Fibroblast of the aortic adventitia (primary cell): ENCODE results near the gene OR51B2. TPM values are rescaled to one million over a fixed set of nuclear protein-coding genes. Genes with fewer than 3 reads are reported as not detected.

Experiments used
- DNase-seq: peaks from one replicate; pipeline ENCODE4 v3.0.0-alpha.2; 2010; ENCODE audit warnings: low read depth
- H3K4me3 ChIP-seq: 2 replicates; pipeline ENCODE4 v1.5.1; 2011; ENCODE audit warnings: low read depth, mild to moderate bottlenecking, control low read depth, low read length, moderate library complexity
- small RNA-seq: library from RNA; depleted of rRNA; stranded (forward); fragments of <200 nt; gene quantifications from one replicate; pipeline ENCODE3, GENCODE V24; 2012
- total RNA-seq: library from RNA; depleted of rRNA; stranded (reverse); fragments of >200 nt; gene quantifications from 2 replicates; pipeline ENCODE4 v1.2.3, GENCODE V29; 2012; ENCODE audit warnings: low replicate concordance
- TF ChIP-seq, protein P1 (sequence below): IDR thresholded peaks from 2 replicates; pipeline ENCODE4 v1.5.1; 2011; ENCODE audit warnings: mild to moderate bottlenecking, low read length, control low read depth, inconsistent platforms; ENCODE audit not compliant: insufficient read depth

The OR51B2 gene
- total RNA-seq, 1 donor, result not detected

GRCh38 chr11:5277807-5278382 lies 46.2 kb downstream of the OR51B2 start:
- TF ChIP-seq, protein P1, sequence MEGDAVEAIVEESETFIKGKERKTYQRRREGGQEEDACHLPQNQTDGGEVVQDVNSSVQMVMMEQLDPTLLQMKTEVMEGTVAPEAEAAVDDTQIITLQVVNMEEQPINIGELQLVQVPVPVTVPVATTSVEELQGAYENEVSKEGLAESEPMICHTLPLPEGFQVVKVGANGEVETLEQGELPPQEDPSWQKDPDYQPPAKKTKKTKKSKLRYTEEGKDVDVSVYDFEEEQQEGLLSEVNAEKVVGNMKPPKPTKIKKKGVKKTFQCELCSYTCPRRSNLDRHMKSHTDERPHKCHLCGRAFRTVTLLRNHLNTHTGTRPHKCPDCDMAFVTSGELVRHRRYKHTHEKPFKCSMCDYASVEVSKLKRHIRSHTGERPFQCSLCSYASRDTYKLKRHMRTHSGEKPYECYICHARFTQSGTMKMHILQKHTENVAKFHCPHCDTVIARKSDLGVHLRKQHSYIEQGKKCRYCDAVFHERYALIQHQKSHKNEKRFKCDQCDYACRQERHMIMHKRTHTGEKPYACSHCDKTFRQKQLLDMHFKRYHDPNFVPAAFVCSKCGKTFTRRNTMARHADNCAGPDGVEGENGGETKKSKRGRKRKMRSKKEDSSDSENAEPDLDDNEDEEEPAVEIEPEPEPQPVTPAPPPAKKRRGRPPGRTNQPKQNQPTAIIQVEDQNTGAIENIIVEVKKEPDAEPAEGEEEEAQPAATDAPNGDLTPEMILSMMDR, result no peak
- no peak overlapping the region for H3K4me3 ChIP-seq
- no peak for DNase-seq

GRCh38 chr11:5276697-5277096 lies 47.4 kb downstream of the OR51B2 start:
- TF ChIP-seq, protein P1, result no peak
- H3K4me3 ChIP-seq, result no peak overlapping the region
- DNase-seq, result no peak

DNA sequence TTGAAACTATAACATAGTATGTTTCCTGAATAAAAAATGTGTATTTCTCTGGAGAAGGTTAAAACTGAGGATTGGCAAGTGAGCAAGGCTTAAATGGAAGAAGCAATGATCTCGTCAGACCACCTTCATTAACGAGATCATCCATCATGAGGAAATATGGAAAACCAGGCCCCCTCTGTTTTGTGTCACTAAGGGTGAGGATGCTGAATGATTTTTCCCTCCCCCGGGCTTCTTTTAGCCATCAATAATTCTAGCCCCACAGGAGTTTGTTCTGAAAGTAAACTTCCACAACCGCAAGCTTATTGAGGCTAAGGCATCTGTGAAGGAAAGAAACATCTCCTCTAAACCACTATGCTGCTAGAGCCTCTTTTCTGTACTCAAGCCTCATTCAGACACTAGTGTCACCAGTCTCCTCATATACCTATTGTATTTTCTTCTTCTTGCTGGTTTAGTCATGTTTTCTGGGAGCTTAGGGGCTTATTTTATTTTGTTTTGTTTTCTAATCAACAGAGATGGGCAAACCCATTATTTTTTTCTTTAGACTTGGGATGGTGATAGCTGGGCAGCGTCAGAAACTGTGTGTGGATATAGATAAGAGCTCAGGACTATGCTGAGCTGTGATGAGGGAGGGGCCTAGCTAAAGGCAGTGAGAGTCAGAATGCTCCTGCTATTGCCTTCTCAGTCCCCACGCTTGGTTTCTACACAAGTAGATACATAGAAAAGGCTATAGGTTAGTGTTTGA lies 48.6 kb downstream of the OR51B2 start:
- TF ChIP-seq, protein P1, result no peak
- H3K4me3 ChIP-seq, result no peak overlapping the region
- peak; percentile 14 for DNase-seq

GRCh38 chr11:5274395-5274794 lies 49.7 kb downstream of the OR51B2 start:
- H3K4me3 ChIP-seq, result no peak overlapping the region
- TF ChIP-seq, protein P1, result no peak
- no peak for DNase-seq

Small RNA genes lying within 50 kb of the gene (small RNA-seq; reads per million reads assigned to genes)
- gene AC104389.3, result not detected

Other genes starting within 250 kb of the OR51B2 start
- not detected in 2 replicates for gene OR52A5, start 185.9 kb downstream of the OR51B2 start, total RNA-seq
- gene OR52A1, start 169.5 kb downstream of the OR51B2 start, total RNA-seq, result not detected in 2 replicates
- not detected in 2 replicates for gene OR51V1, start 123.6 kb downstream of the OR51B2 start, total RNA-seq
- not detected in 2 replicates for gene HBB, start 97.2 kb downstream of the OR51B2 start, total RNA-seq
- gene HBD, start 89.8 kb downstream of the OR51B2 start, total RNA-seq, result 4.8 TPM in 1 of 2 replicates, not detected in the other
- not detected in 2 replicates for gene HBG1, start 74.4 kb downstream of the OR51B2 start, total RNA-seq
- not detected in 2 replicates for gene HBG2, start 69.5 kb downstream of the OR51B2 start, total RNA-seq
- gene HBE1, start 54.4 kb downstream of the OR51B2 start, total RNA-seq, result not detected in 2 replicates
- 0.18 TPM in 1 of 2 replicates, not detected in the other for gene OR51B4, start 22.4 kb downstream of the OR51B2 start, total RNA-seq
- gene OR51B5, start 19.2 kb upstream of the OR51B2 start, total RNA-seq, result not detected in 2 replicates
- gene OR51B6, start 27.2 kb upstream of the OR51B2 start, total RNA-seq, result not detected in 2 replicates
- gene OR51M1, start 59.5 kb upstream of the OR51B2 start, total RNA-seq, result under 0.01 TPM in 1 of 2 replicates, not detected in the other
- not detected in 2 replicates for gene OR51Q1, start 97.8 kb upstream of the OR51B2 start, total RNA-seq
- gene OR51I1, start 117.2 kb upstream of the OR51B2 start, total RNA-seq, result 0.09 TPM in 1 of 2 replicates, not detected in the other
- not detected in 2 replicates for gene OR51I2, start 125.0 kb upstream of the OR51B2 start, total RNA-seq
- gene OR52D1, start 164.4 kb upstream of the OR51B2 start, total RNA-seq, result not detected in 2 replicates
- 0.09 TPM in 1 of 2 replicates, not detected in the other for gene UBQLN3, start 185.7 kb upstream of the OR51B2 start, total RNA-seq
- gene UBQLNL, start 192.4 kb upstream of the OR51B2 start, total RNA-seq, result 0.36 and 0.41 TPM in 2 replicates
- gene OR52H1, start 224.2 kb upstream of the OR51B2 start, total RNA-seq, result 0.41 and 0.81 TPM in 2 replicates